Large intestine (tissue), 3 donors: ENCODE data around the gene DYNC2I2. TPM values are rescaled to one million over a fixed set of nuclear protein-coding genes. Genes with fewer than 3 reads are reported as not detected.
A peak's percentile ranks its signal among the peaks of the same experiment; 100 is the strongest.

Source experiments
- DNase-seq, 2 donors: peaks; one replicate each; pipeline versions ENCODE4 v3.0.0 to v3.0.0-alpha.2; 2013
- H3K27ac ChIP-seq: one replicate; pipeline ENCODE4 v1.5.1; 2013; ENCODE audit warnings: low read length
- H3K27me3 ChIP-seq: 2 replicates; pipeline ENCODE4 v1.6.1; 2013; ENCODE audit warnings: low read length; ENCODE audit not compliant: control insufficient read depth, insufficient read depth
- H3K36me3 ChIP-seq: 2 replicates; pipeline ENCODE4 v1.6.1; 2013; ENCODE audit warnings: low read length; ENCODE audit not compliant: control insufficient read depth, insufficient read depth
- H3K4me1 ChIP-seq: one replicate; pipeline ENCODE4 v1.6.1; 2013; ENCODE audit warnings: low read length; ENCODE audit not compliant: control insufficient read depth, insufficient read depth
- H3K4me3 ChIP-seq: one replicate; pipeline ENCODE4 v1.5.1; 2013; ENCODE audit warnings: low read length
- H3K9me3 ChIP-seq: one replicate; pipeline ENCODE4 v1.6.1; 2013; ENCODE audit warnings: mild to moderate bottlenecking, low read depth, low read length, moderate library complexity; ENCODE audit not compliant: control insufficient read depth
- WGBS: methylation state at CpG from one replicate; pipeline ENCODE4 v1.1.5; 2013; ENCODE audit warnings: low lambda C conversion rate; ENCODE audit not compliant: insufficient coverage; 5-methylcytosine and 5-hydroxymethylcytosine counted together
- polyA plus RNA-seq: library from polyadenylated mRNA; unstranded; fragments of 120-200 nt; gene quantifications from one replicate; pipeline ENCODE4 v1.2.1, GENCODE V29; 2013

Gene DYNC2I2
- polyA plus RNA-seq, 1 donor: 39.8 TPM

- H3K9me3 ChIP-seq: no peaks in the 10 kb centered on the region
- peaks cover 49% of the 10 kb centered on the region for H3K36me3 ChIP-seq
- peaks cover 18% of the 10 kb centered on the region for H3K4me1 ChIP-seq
- no CpG with 5 or more reads among the region's 16 CpGs for WGBS
- no peaks in the 10 kb centered on the region for H3K27me3 ChIP-seq
- H3K4me3 ChIP-seq: peak overlapping the region; percentile 28
- DNase-seq: peak; percentile 54 to 72
- peak overlapping the region; percentile 95 for H3K27ac ChIP-seq
These were observed 20.6 kb downstream of the DYNC2I2 start for GRCh38 chr9:128636024-128636390.

- Histone ChIP-seq H3K4me1 (peaks cover 18% of the 10 kb centered on the region), H3K27me3 (no peaks in the 10 kb centered on the region), H3K36me3 (peaks cover 49% of the 10 kb centered on the region), H3K27ac (peak overlapping the region; percentile 95), H3K4me3 (peak overlapping the region; percentile 28), H3K9me3 (no peaks in the 10 kb centered on the region)
- peak; percentile 89 to 92 for DNase-seq
- no CpG with 5 or more reads among the region's 20 CpGs for WGBS
These were observed 21.2 kb downstream of the DYNC2I2 start for GRCh38 chr9:128635266-128636023.

- peaks cover 52% of the 10 kb centered on the region for H3K36me3 ChIP-seq
- WGBS: no CpG with 5 or more reads among the region's 26 CpGs
- H3K4me3 ChIP-seq: no peak overlapping the region
- no peaks in the 10 kb centered on the region for H3K27me3 ChIP-seq
- H3K4me1 ChIP-seq: peaks cover 18% of the 10 kb centered on the region
- no peak for DNase-seq
- H3K27ac ChIP-seq: peak overlapping the region; percentile 95
- no peaks in the 10 kb centered on the region for H3K9me3 ChIP-seq
These were observed 21.9 kb downstream of the DYNC2I2 start for GRCh38 chr9:128634651-128635262.

- H3K27me3 ChIP-seq: no peaks in the 10 kb centered on the region
- DNase-seq: no peak
- H3K9me3 ChIP-seq: no peaks in the 10 kb centered on the region
- H3K4me3 ChIP-seq: no peak overlapping the region
- no peak overlapping the region for H3K27ac ChIP-seq
- H3K36me3 ChIP-seq: peaks cover 57% of the 10 kb centered on the region
- WGBS: no CpG with 5 or more reads among the region's 10 CpGs
- peaks cover 18% of the 10 kb centered on the region for H3K4me1 ChIP-seq
These were observed 22.5 kb downstream of the DYNC2I2 start for GRCh38 chr9:128634111-128634510.

- no peaks in the 10 kb centered on the region for H3K9me3 ChIP-seq
- H3K36me3 ChIP-seq: peaks cover 62% of the 10 kb centered on the region
- H3K4me3 ChIP-seq: no peak overlapping the region
- peaks cover 18% of the 10 kb centered on the region for H3K4me1 ChIP-seq
- DNase-seq: no peak
- WGBS: no CpG with 5 or more reads among the region's 11 CpGs
- no peaks in the 10 kb centered on the region for H3K27me3 ChIP-seq
- H3K27ac ChIP-seq: no peak overlapping the region
These were observed 23.0 kb downstream of the DYNC2I2 start for GRCh38 chr9:128633601-128634000.

GRCh38 chr9:128633057-128633456, 23.6 kb downstream of the DYNC2I2 start:
- DNase-seq: no peak
- no CpG with 5 or more reads among the region's 21 CpGs for WGBS
- peaks cover 67% of the 10 kb centered on the region for H3K36me3 ChIP-seq

GRCh38 chr9:128632486-128632885, 24.2 kb downstream of the DYNC2I2 start:
- Histone ChIP-seq H3K36me3 (peaks cover 69% of the 10 kb centered on the region), H3K27ac (no peak overlapping the region), H3K4me1 (peaks cover 18% of the 10 kb centered on the region), H3K4me3 (no peak overlapping the region), H3K9me3 (no peaks in the 10 kb centered on the region), H3K27me3 (no peaks in the 10 kb centered on the region)
- DNase-seq: no peak
- WGBS: no CpG with 5 or more reads among the region's 14 CpGs

More at GRCh38 chr9:128633057-128633456, 23.6 kb downstream of the DYNC2I2 start:
- H3K27me3 ChIP-seq: no peaks in the 10 kb centered on the region
- H3K4me1 ChIP-seq: peaks cover 18% of the 10 kb centered on the region
- H3K27ac ChIP-seq: no peak overlapping the region
- H3K4me3 ChIP-seq: no peak overlapping the region
- no peaks in the 10 kb centered on the region for H3K9me3 ChIP-seq

- Histone ChIP-seq H3K4me3 (no peak overlapping the region), H3K27ac (no peak overlapping the region), H3K36me3 (peaks cover 74% of the 10 kb centered on the region), H3K4me1 (peaks cover 18% of the 10 kb centered on the region), H3K27me3 (no peaks in the 10 kb centered on the region), H3K9me3 (no peaks in the 10 kb centered on the region)
- WGBS: no CpG with 5 or more reads among the region's 10 CpGs
- no peak for DNase-seq
These were observed 24.6 kb downstream of the DYNC2I2 start for GRCh38 chr9:128632066-128632465.

- H3K4me3 ChIP-seq: no peak overlapping the region
- H3K27me3 ChIP-seq: no peaks in the 10 kb centered on the region
- H3K9me3 ChIP-seq: no peaks in the 10 kb centered on the region
- H3K36me3 ChIP-seq: peaks cover 78% of the 10 kb centered on the region
- H3K4me1 ChIP-seq: peaks cover 18% of the 10 kb centered on the region
- DNase-seq: no peak
- H3K27ac ChIP-seq: no peak overlapping the region
- WGBS: no CpG with 5 or more reads among the region's 9 CpGs
These were observed 25.0 kb downstream of the DYNC2I2 start for GRCh38 chr9:128631636-128632035.

- Histone ChIP-seq H3K9me3 (no peaks in the 10 kb centered on the region), H3K4me1 (peaks cover 4% of the 10 kb centered on the region), H3K36me3 (peaks cover 94% of the 10 kb centered on the region), H3K4me3 (no peak overlapping the region), H3K27me3 (no peaks in the 10 kb centered on the region), H3K27ac (no peak overlapping the region)
- WGBS: 60% methylated on average over 1 of the region's 9 CpGs
- DNase-seq: no peak
These were observed 26.6 kb downstream of the DYNC2I2 start for GRCh38 chr9:128629852-128630545.
